H1 (cell line): ENCODE data around the gene TEX47. TPM values are rescaled to one million over a fixed set of nuclear protein-coding genes. Genes with fewer than 3 reads are reported as not detected.

Source experiments
- polyA plus RNA-seq, 7 experiments: library from polyadenylated mRNA; depleted of rRNA in 3 of 7; stranded (reverse) in 5 of 7; unstranded in 2 of 7; fragments of >200 nt in 5 of 7; fragments of 200-250 nt in 2 of 7; gene quantifications; 1 replicate in 5 of 7; 2 replicates in 1 of 7; 4 replicates in 1 of 7; pipeline versions ENCODE4 v1.2.1 to v1.2.3, GENCODE V29; 2011 to 2013; ENCODE audit warnings: missing spikeins in 2 of 7, mixed read lengths in 2 of 7
- small RNA-seq: library from polyadenylated mRNA; stranded (forward); fragments of <200 nt; extraction: miRNeasy Mini kit (QIAGEN cat#:217004); gene quantifications from one replicate; pipeline ENCODE3, GENCODE V24; 2013; ENCODE audit not compliant: insufficient read depth
- total RNA-seq: library from RNA; stranded (reverse); fragmentation: NEBNext Ultra II Directional; extraction: Animal tissue kit (Norgen Biotek cat#: 25700); gene quantifications from 2 replicates; pipeline ENCODE4 v1.2.1, GENCODE V29; 2021

TEX47 gene
- total and polyA plus RNA-seq, 2 of the 8 experiments (the other 6 are each of a cell fraction or from before 2014, with no cell fraction given) = not detected

Small RNAs within 50 kb of the gene (small RNA-seq; reads per million reads assigned to genes)
- not detected for gene AC002127.1

Other genes starting within 250 kb of the TEX47 start
- gene ZNF804B, start 36.0 kb downstream of the TEX47 start, total RNA-seq = not detected in 2 replicates
- 0.02 TPM in 1 of 2 replicates, not detected in the other for gene ZNF804B, start 36.0 kb downstream of the TEX47 start, polyA plus RNA-seq (2011; rRNA removed)